ENCODE data around the gene ZNF830. TPM values are rescaled to one million over a fixed set of nuclear protein-coding genes. Genes with fewer than 3 reads are reported as not detected.
A peak's percentile ranks its signal among the peaks of the same experiment; 100 is the strongest.

Gene ZNF830
- total RNA-seq, 1 experiment from 2014 or later: 21.6 TPM

GRCh38 chr17:34979650-34980352, 18.5 kb downstream of the ZNF830 start:
- Mint-ChIP-seq H3K27me3 (ENCODE audit: insufficient read depth, unreplicated experiment) (no peaks in the 10 kb centered on the region), H3K27ac (ENCODE audit: low read depth, unreplicated experiment) (peak overlapping the region; percentile 89), H3K9me3 (ENCODE audit: unreplicated experiment) (no peaks in the 10 kb centered on the region), H3K4me1 (ENCODE audit: insufficient read depth, unreplicated experiment) (peaks cover 27% of the 10 kb centered on the region), H3K4me3 (ENCODE audit: unreplicated experiment) (peak overlapping the region; percentile 75), H3K36me3 (ENCODE audit: insufficient read depth, unreplicated experiment) (peaks cover 11% of the 10 kb centered on the region)
- intact Hi-C loops (cut with micrococcal nuclease): loop anchor here (5.0 kb wide), 3 partner anchors 108 to 558 kb away; no protein-coding TSS in a partner anchor
- DNase-seq (ENCODE audit: unreplicated experiment): peak; percentile 9
- ChIA-PET CTCF (interaction anchor here (0.5 to 1.8 kb wide), 7 partner anchors 87 to 638 kb away, joined by 3 to 12 read pairs (median 3); partner anchors contain the start of gene RAD51D), POLR2A (interaction anchor here (0.5 to 6.1 kb wide), 12 partner anchors 11 to 588 kb away, joined by 3 to 53 read pairs (median 5); partner anchors contain the start of genes CCT6B, RFFL and ZNF830)
- TF ChIP-seq, protein P1, sequence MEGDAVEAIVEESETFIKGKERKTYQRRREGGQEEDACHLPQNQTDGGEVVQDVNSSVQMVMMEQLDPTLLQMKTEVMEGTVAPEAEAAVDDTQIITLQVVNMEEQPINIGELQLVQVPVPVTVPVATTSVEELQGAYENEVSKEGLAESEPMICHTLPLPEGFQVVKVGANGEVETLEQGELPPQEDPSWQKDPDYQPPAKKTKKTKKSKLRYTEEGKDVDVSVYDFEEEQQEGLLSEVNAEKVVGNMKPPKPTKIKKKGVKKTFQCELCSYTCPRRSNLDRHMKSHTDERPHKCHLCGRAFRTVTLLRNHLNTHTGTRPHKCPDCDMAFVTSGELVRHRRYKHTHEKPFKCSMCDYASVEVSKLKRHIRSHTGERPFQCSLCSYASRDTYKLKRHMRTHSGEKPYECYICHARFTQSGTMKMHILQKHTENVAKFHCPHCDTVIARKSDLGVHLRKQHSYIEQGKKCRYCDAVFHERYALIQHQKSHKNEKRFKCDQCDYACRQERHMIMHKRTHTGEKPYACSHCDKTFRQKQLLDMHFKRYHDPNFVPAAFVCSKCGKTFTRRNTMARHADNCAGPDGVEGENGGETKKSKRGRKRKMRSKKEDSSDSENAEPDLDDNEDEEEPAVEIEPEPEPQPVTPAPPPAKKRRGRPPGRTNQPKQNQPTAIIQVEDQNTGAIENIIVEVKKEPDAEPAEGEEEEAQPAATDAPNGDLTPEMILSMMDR (IDR thresholded peaks at IDR 0.05; ENCODE audit: unreplicated experiment): no peak
- TSS peak; percentile 92 for BruUV-seq (replicated peaks)

GRCh38 chr17:34980353-34980680, 19.0 kb downstream of the ZNF830 start, which contains the start of gene LIG3:
Gene LIG3, plus strand, starts transcription at chr17:34980512. Its CDS starts 2,494 bp downstream, at chr17:34983006.
- Mint-ChIP-seq H3K4me1 (ENCODE audit: insufficient read depth, unreplicated experiment) (peaks cover 27% of the 10 kb centered on the region), H3K4me3 (ENCODE audit: unreplicated experiment) (peak within 1 kb of the TSS; percentile 75), H3K9me3 (ENCODE audit: unreplicated experiment) (no peaks in the 10 kb centered on the region), H3K36me3 (ENCODE audit: insufficient read depth, unreplicated experiment) (peaks cover 11% of the 10 kb centered on the region), H3K27me3 (ENCODE audit: insufficient read depth, unreplicated experiment) (no peaks in the 10 kb centered on the region), H3K27ac (ENCODE audit: low read depth, unreplicated experiment) (peak within 1 kb of the TSS; percentile 89)
- no TSS peak for BruUV-seq (replicated peaks)
- intact Hi-C loops (cut with micrococcal nuclease): loop anchor here (5.0 kb wide), 3 partner anchors 107 to 558 kb away; no protein-coding TSS in a partner anchor
- ChIA-PET POLR2A (interaction anchor here (0.6 to 6.1 kb wide), 17 partner anchors 12 to 588 kb away, joined by 3 to 53 read pairs (median 4); partner anchors contain the start of genes CCT6B, RFFL, SLFN5 and ZNF830), CTCF (interaction anchor here (0.5 to 1.9 kb wide), 5 partner anchors 10 to 638 kb away, joined by 3 to 12 read pairs (median 4); partner anchors contain the start of gene RAD51D)
- peak; percentile 93 for DNase-seq (ENCODE audit: unreplicated experiment)
- TF ChIP-seq, protein P1 (IDR thresholded peaks at IDR 0.05; ENCODE audit: unreplicated experiment): no peak

DNA sequence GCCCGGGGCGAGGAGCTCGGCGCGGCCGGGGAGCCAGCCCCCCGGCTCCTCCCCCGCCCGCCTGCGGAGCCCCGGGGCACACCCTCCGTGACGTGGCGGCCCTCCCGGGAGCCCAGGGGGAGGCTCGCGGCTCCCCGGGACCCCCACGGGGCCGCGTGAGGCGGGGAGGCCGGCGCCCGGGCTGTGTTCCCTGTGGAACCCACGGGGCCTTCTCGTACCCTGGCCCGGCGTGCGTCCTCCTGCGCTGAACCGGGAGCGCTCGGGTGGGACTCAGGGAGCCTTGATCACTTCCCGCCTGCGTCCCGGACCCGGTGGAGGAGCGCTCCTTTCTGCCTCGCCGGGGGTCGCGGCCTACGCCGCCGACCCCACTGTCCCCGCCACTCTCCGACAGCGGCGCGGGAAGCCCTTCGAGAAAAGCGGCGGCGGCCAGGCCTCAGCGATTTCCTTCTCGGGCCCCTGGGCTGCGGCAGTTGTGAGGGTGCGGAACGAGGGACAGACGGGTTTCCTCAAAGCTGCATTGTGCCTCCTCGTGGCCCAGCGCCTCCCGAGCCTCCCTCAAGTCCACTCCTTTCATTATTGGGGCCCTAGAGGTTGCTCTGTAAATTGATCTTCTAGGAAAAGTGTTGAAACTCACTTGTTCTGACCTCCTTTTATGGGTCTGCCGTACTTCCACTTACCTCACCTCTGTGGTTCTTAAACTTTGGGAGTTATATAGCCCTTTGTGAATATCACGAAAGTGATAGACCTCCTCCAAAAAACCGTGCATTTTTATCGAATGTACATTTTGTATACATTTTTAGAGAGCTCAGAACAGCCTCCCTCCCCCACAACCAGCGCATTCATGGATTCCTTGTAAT, 19.6 kb downstream of the ZNF830 start:
- Mint-ChIP-seq H3K4me3 (ENCODE audit: unreplicated experiment) (peak overlapping the region; percentile 75), H3K9me3 (ENCODE audit: unreplicated experiment) (no peaks in the 10 kb centered on the region), H3K4me1 (ENCODE audit: insufficient read depth, unreplicated experiment) (peaks cover 27% of the 10 kb centered on the region), H3K27ac (ENCODE audit: low read depth, unreplicated experiment) (peak overlapping the region; percentile 89), H3K27me3 (ENCODE audit: insufficient read depth, unreplicated experiment) (no peaks in the 10 kb centered on the region), H3K36me3 (ENCODE audit: insufficient read depth, unreplicated experiment) (peaks cover 15% of the 10 kb centered on the region)
- DNase-seq (ENCODE audit: unreplicated experiment): peak; percentile 83
- intact Hi-C loops (cut with micrococcal nuclease): loop anchor here (1.0 to 5.0 kb wide), 4 partner anchors 20 to 559 kb away; partner anchors contain the start of genes CCT6B and ZNF830
- TF ChIP-seq, protein P1 (IDR thresholded peaks at IDR 0.05; ENCODE audit: unreplicated experiment): peak; percentile 39
- no TSS peak for BruUV-seq (replicated peaks)
- ChIA-PET POLR2A (interaction anchor here (0.6 to 6.1 kb wide), 26 partner anchors 10 to 306 kb away, joined by 3 to 53 read pairs (median 4); partner anchors contain the start of genes CCT6B, RFFL, SLFN5 and ZNF830), CTCF (interaction anchor here (0.5 to 2.5 kb wide), 15 partner anchors 10 to 932 kb away, joined by 3 to 12 read pairs (median 4); partner anchors contain the start of genes NLE1 and RAD51D)
